ENCODE results near the gene HOMER3.

HOMER3 gene

GRCh38 chr19:18900700-18901481 lies 40.1 kb downstream of the HOMER3 start:
- no peak for DNase-seq

- no peak for DNase-seq
Observed at GRCh38 chr19:18899624-18900560, 41.1 kb downstream of the HOMER3 start.

- no peak for DNase-seq
Observed at GRCh38 chr19:18898607-18899408, 42.2 kb downstream of the HOMER3 start.

GRCh38 chr19:18898081-18898606 lies 42.9 kb downstream of the HOMER3 start:
- no peak for DNase-seq

- no peak for DNase-seq
Observed at GRCh38 chr19:18897094-18898029, 43.7 kb downstream of the HOMER3 start.

- DNase-seq: no peak
Observed at GRCh38 chr19:18896421-18896841, 44.6 kb downstream of the HOMER3 start.

GRCh38 chr19:18895824-18896341 lies 45.1 kb downstream of the HOMER3 start, which contains the start of gene CERS1:
Gene CERS1, minus strand, starts transcription at chr19:18896158. Its CDS starts 86 bp downstream, at chr19:18896072.
- no peak for DNase-seq

GRCh38 chr19:18895038-18895823 lies 45.8 kb downstream of the HOMER3 start:
- no peak for DNase-seq

- DNase-seq: no peak
Observed at GRCh38 chr19:18894254-18895037, 46.6 kb downstream of the HOMER3 start.

- no peak for DNase-seq
Observed at GRCh38 chr19:18893587-18894253, 47.3 kb downstream of the HOMER3 start.

- DNase-seq: no peak
Observed at GRCh38 chr19:18889949-18890745, 50.9 kb downstream of the HOMER3 start.

- no peak for DNase-seq
Observed at GRCh38 chr19:18886972-18887371, 54.0 kb downstream of the HOMER3 start.

GRCh38 chr19:18883526-18884304 lies 57.3 kb downstream of the HOMER3 start:
- DNase-seq: no peak

GRCh38 chr19:18881491-18881890 lies 59.5 kb downstream of the HOMER3 start:
- DNase-seq: no peak

GRCh38 chr19:18879579-18880373 lies 61.2 kb downstream of the HOMER3 start:
- DNase-seq: peak; percentile 18 to 37
